ENCODE measurements around the gene HAP1. TPM values are rescaled to one million over a fixed set of nuclear protein-coding genes. Genes with fewer than 3 reads are reported as not detected.

Gene HAP1
- total RNA-seq, 1 experiment from 2014 or later, result 3.2 TPM

GRCh38 chr17:41750862-41751261 is 16.4 kb upstream of the HAP1 start:
- no peaks in the 10 kb centered on the region for H3K9me3 Mint-ChIP-seq (ENCODE audit: unreplicated experiment)
- TF ChIP-seq, protein P1, sequence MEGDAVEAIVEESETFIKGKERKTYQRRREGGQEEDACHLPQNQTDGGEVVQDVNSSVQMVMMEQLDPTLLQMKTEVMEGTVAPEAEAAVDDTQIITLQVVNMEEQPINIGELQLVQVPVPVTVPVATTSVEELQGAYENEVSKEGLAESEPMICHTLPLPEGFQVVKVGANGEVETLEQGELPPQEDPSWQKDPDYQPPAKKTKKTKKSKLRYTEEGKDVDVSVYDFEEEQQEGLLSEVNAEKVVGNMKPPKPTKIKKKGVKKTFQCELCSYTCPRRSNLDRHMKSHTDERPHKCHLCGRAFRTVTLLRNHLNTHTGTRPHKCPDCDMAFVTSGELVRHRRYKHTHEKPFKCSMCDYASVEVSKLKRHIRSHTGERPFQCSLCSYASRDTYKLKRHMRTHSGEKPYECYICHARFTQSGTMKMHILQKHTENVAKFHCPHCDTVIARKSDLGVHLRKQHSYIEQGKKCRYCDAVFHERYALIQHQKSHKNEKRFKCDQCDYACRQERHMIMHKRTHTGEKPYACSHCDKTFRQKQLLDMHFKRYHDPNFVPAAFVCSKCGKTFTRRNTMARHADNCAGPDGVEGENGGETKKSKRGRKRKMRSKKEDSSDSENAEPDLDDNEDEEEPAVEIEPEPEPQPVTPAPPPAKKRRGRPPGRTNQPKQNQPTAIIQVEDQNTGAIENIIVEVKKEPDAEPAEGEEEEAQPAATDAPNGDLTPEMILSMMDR (IDR thresholded peaks at IDR 0.05; ENCODE audit: insufficient read depth in 1 of 2, low read depth in 1 of 2, low read length in 1 of 2, severe bottlenecking in 1 of 2, unreplicated experiment in 1 of 2), result no peak
- no peaks in the 10 kb centered on the region for H3K4me1 ChIP-seq
- no peak overlapping the region for H3K4me3 ChIP-seq (ENCODE audit: low read depth, low read length)
- no peak overlapping the region for H3K27ac Mint-ChIP-seq (ENCODE audit: unreplicated experiment)
- H3K36me3 ChIP-seq (ENCODE audit: control insufficient read depth, insufficient read depth, low read length), result peaks cover 6% of the 10 kb centered on the region
- H3K4me3 Mint-ChIP-seq (ENCODE audit: unreplicated experiment), result no peak overlapping the region
- ChIA-PET CTCF (interaction anchor here (1.0 to 3.0 kb wide), 2 partner anchors 35 to 50 kb away, joined by 3 to 9 read pairs; no protein-coding TSS in a partner anchor), POLR2A (interaction anchor here (0.9 kb wide), 1 partner anchor 50 kb away, joined by 3 read pairs; no protein-coding TSS in a partner anchor)
- no peaks in the 10 kb centered on the region for H3K9me3 ChIP-seq
- H3K4me1 Mint-ChIP-seq (ENCODE audit: low read depth, unreplicated experiment), result peaks cover 7% of the 10 kb centered on the region
- DNase-seq, result no peak
- no peaks in the 10 kb centered on the region for H3K27me3 ChIP-seq (replicated peaks; ENCODE audit: control insufficient read depth, insufficient read depth, low read length)
- peaks cover 89% of the 10 kb centered on the region for H3K36me3 Mint-ChIP-seq (ENCODE audit: insufficient read depth, unreplicated experiment)
- peaks cover 3% of the 10 kb centered on the region for H3K27me3 Mint-ChIP-seq (ENCODE audit: insufficient read depth, unreplicated experiment)
- BruUV-seq (replicated peaks), result no TSS peak
- intact Hi-C loops (cut with micrococcal nuclease; ENCODE audit: unreplicated experiment), result no loop called here

GRCh38 chr17:41748275-41748674 is 13.8 kb upstream of the HAP1 start:
- H3K4me1 Mint-ChIP-seq (ENCODE audit: low read depth, unreplicated experiment), result peaks cover 7% of the 10 kb centered on the region
- no peaks in the 10 kb centered on the region for H3K9me3 ChIP-seq
- H3K4me3 Mint-ChIP-seq (ENCODE audit: unreplicated experiment), result no peak overlapping the region
- peaks cover 66% of the 10 kb centered on the region for H3K36me3 Mint-ChIP-seq (ENCODE audit: insufficient read depth, unreplicated experiment)
- peaks cover 3% of the 10 kb centered on the region for H3K27me3 Mint-ChIP-seq (ENCODE audit: insufficient read depth, unreplicated experiment)
- H3K9me3 Mint-ChIP-seq (ENCODE audit: unreplicated experiment), result no peaks in the 10 kb centered on the region
- no peaks in the 10 kb centered on the region; the same call in 1 of the 2 replicates for H3K36me3 ChIP-seq (ENCODE audit: control insufficient read depth, insufficient read depth, low read length)
- no peaks in the 10 kb centered on the region for H3K4me1 ChIP-seq
- ChIA-PET CTCF (interaction anchor here (0.6 to 1.0 kb wide), 3 partner anchors 38 to 565 kb away, joined by 3 to 5 read pairs (median 4); partner anchors contain the start of gene JUP), POLR2A (no interaction called here)
- no peaks in the 10 kb centered on the region for H3K27me3 ChIP-seq (replicated peaks; ENCODE audit: control insufficient read depth, insufficient read depth, low read length)
- no peak overlapping the region for H3K27ac Mint-ChIP-seq (ENCODE audit: unreplicated experiment)
- H3K4me3 ChIP-seq (ENCODE audit: low read depth, low read length), result no peak overlapping the region
- BruUV-seq (replicated peaks), result no TSS peak
- intact Hi-C loops (cut with micrococcal nuclease; ENCODE audit: unreplicated experiment), result no loop called here
- DNase-seq, result no peak
- TF ChIP-seq, protein P1 (IDR thresholded peaks at IDR 0.05; ENCODE audit: insufficient read depth in 1 of 2, low read depth in 1 of 2, low read length in 1 of 2, severe bottlenecking in 1 of 2, unreplicated experiment in 1 of 2), result no peak

GRCh38 chr17:41741709-41742108 is 7.3 kb upstream of the HAP1 start:
- CTCF ChIA-PET, result no interaction called here
- no peaks in the 10 kb centered on the region for H3K9me3 ChIP-seq
- POLR2A ChIA-PET, result interaction anchor here (0.5 to 1.7 kb wide), 2 partner anchors 53 to 108 kb away, joined by 3 to 4 read pairs; partner anchors contain the start of gene EIF1
- Mint-ChIP-seq H3K4me1 (ENCODE audit: low read depth, unreplicated experiment) (peaks cover 25% of the 10 kb centered on the region), H3K9me3 (ENCODE audit: unreplicated experiment) (no peaks in the 10 kb centered on the region), H3K27me3 (ENCODE audit: insufficient read depth, unreplicated experiment) (peaks cover 11% of the 10 kb centered on the region), H3K36me3 (ENCODE audit: insufficient read depth, unreplicated experiment) (peaks cover 17% of the 10 kb centered on the region), H3K27ac (ENCODE audit: unreplicated experiment) (no peak overlapping the region), H3K4me3 (ENCODE audit: unreplicated experiment) (no peak overlapping the region)
- no peak for DNase-seq
- intact Hi-C loops (cut with micrococcal nuclease; ENCODE audit: unreplicated experiment), result no loop called here
- H3K4me3 ChIP-seq (ENCODE audit: low read depth, low read length), result no peak overlapping the region
- no TSS peak for BruUV-seq (replicated peaks)
- TF ChIP-seq, protein P1 (IDR thresholded peaks at IDR 0.05; ENCODE audit: insufficient read depth in 1 of 2, low read depth in 1 of 2, low read length in 1 of 2, severe bottlenecking in 1 of 2, unreplicated experiment in 1 of 2), result no peak
- no peaks in the 10 kb centered on the region for H3K36me3 ChIP-seq (ENCODE audit: control insufficient read depth, insufficient read depth, low read length)
- H3K27me3 ChIP-seq (replicated peaks; ENCODE audit: control insufficient read depth, insufficient read depth, low read length), result no peaks in the 10 kb centered on the region
- H3K4me1 ChIP-seq, result peaks cover 23% of the 10 kb centered on the region

Measured in Caco-2 (cell line).